SK-N-SH treated with all-trans-retinoic acid at 6 μM for 48 hours (cell line): ENCODE results near the gene DUSP5.

ENCODE experiments used
- ATAC-seq: fragments of 200-7000 bp; cut with Tn5 transposase; 3 replicates; pipeline ENCODE4 v1.9.1; 2020; ENCODE audit warnings: mild to moderate bottlenecking, moderate library complexity
- ARNTL ChIP-seq: fragments of 450-650 bp; formaldehyde crosslinking; IDR thresholded peaks from 2 replicates; pipeline ENCODE4 v1.5.0; 2020; ENCODE audit warnings: low read depth, mild to moderate bottlenecking, moderate library complexity, borderline replicate concordance
- BACH2 ChIP-seq: fragments of 250-450 bp; sonication (Bioruptor Pico); IDR thresholded peaks from 2 replicates; pipeline ENCODE4 v1.9.0; 2021; ENCODE audit warnings: mild to moderate bottlenecking, borderline replicate concordance
- CSDC2 ChIP-seq: fragments of 250-450 bp; sonication (Bioruptor Pico); IDR thresholded peaks from 2 replicates; pipeline ENCODE4 v1.5.0; 2020; ENCODE audit warnings: mild to moderate bottlenecking, moderate library complexity
- ESRRG ChIP-seq: fragments of 250-450 bp; sonication (Bioruptor Pico); IDR thresholded peaks from 2 replicates; pipeline ENCODE4 v1.6.1; 2021; ENCODE audit warnings: mild to moderate bottlenecking
- GLIS3 ChIP-seq: fragments of 250-450 bp; sonication (Bioruptor Pico); IDR thresholded peaks from 2 replicates; pipeline ENCODE4 v1.5.0; 2020; ENCODE audit warnings: mild to moderate bottlenecking, moderate library complexity
- ISL1 ChIP-seq: fragments of 250-450 bp; sonication (Bioruptor Pico); IDR thresholded peaks from 2 replicates; pipeline ENCODE4 v2.1.2; 2022; ENCODE audit warnings: mild to moderate bottlenecking, moderate library complexity
- PPARA ChIP-seq: fragments of 250-450 bp; sonication (Bioruptor Pico); IDR thresholded peaks from 2 replicates; pipeline ENCODE4 v1.5.0; 2020; ENCODE audit warnings: mild to moderate bottlenecking, borderline replicate concordance
- RARB ChIP-seq: fragments of 250-450 bp; sonication (Bioruptor Pico); IDR thresholded peaks from 2 replicates; pipeline ENCODE4 v1.8.0; 2021; ENCODE audit warnings: mild to moderate bottlenecking, moderate library complexity
- SNAI2 ChIP-seq: fragments of 250-450 bp; sonication (Bioruptor Pico); IDR thresholded peaks from 2 replicates; pipeline ENCODE4 v1.5.0; 2020; ENCODE audit warnings: mild to moderate bottlenecking, moderate library complexity
- TOX ChIP-seq: fragments of 250-450 bp; sonication (Bioruptor Pico); IDR thresholded peaks from 2 replicates; pipeline ENCODE4 v1.8.0; 2021; ENCODE audit warnings: mild to moderate bottlenecking, moderate library complexity, borderline replicate concordance
- ZC3H10 ChIP-seq: fragments of 250-450 bp; sonication (Bioruptor Pico); IDR thresholded peaks from 2 replicates; pipeline ENCODE4 v1.5.1; 2021; ENCODE audit warnings: mild to moderate bottlenecking, moderate library complexity
- ZFP3 ChIP-seq: fragments of 250-450 bp; sonication (Bioruptor Pico); IDR thresholded peaks from 2 replicates; pipeline ENCODE4 v1.5.0; 2020; ENCODE audit warnings: mild to moderate bottlenecking, moderate library complexity
- ZFP30 ChIP-seq: fragments of 450-650 bp; formaldehyde crosslinking; IDR thresholded peaks from 2 replicates; pipeline ENCODE4 v1.5.0; 2022; ENCODE audit warnings: mild to moderate bottlenecking, moderate library complexity
- ZNF565 ChIP-seq: fragments of 450-650 bp; formaldehyde crosslinking; conservative IDR thresholded peaks from 2 replicates; pipeline ENCODE4 v1.5.0; 2020; ENCODE audit warnings: low read depth, mild to moderate bottlenecking, moderate library complexity
- ZNF70 ChIP-seq: fragments of 450-650 bp; formaldehyde crosslinking; IDR thresholded peaks from 2 replicates; pipeline ENCODE4 v1.5.0; 2020; ENCODE audit warnings: mild to moderate bottlenecking, moderate library complexity
- ZNF8 ChIP-seq: fragments of 450-650 bp; formaldehyde crosslinking; IDR thresholded peaks from 2 replicates; pipeline ENCODE4 v1.5.0; 2020; ENCODE audit warnings: mild to moderate bottlenecking, moderate library complexity
- TF ChIP-seq, protein P1 (sequence below): fragments of 250-450 bp; sonication (Bioruptor Pico); IDR thresholded peaks from 2 replicates; pipeline ENCODE4 v1.5.0; 2020; ENCODE audit warnings: mild to moderate bottlenecking, moderate library complexity
- TF ChIP-seq, protein P2 (sequence below): fragments of 250-450 bp; sonication (Bioruptor Pico); IDR thresholded peaks from 2 replicates; pipeline ENCODE4 v1.5.1; 2020; ENCODE audit warnings: low read depth, mild to moderate bottlenecking, moderate library complexity
- TF ChIP-seq, protein P3 (sequence below): fragments of 250-450 bp; sonication (Bioruptor Pico); IDR thresholded peaks from 2 replicates; pipeline ENCODE4 v1.5.1; 2021; ENCODE audit warnings: mild to moderate bottlenecking, moderate library complexity
- TF ChIP-seq, protein P4 (sequence below): fragments of 250-450 bp; sonication (Bioruptor Pico); IDR thresholded peaks from 2 replicates; pipeline ENCODE4 v1.8.0; 2020; ENCODE audit warnings: mild to moderate bottlenecking, moderate library complexity, borderline replicate concordance

Gene DUSP5

DNA sequence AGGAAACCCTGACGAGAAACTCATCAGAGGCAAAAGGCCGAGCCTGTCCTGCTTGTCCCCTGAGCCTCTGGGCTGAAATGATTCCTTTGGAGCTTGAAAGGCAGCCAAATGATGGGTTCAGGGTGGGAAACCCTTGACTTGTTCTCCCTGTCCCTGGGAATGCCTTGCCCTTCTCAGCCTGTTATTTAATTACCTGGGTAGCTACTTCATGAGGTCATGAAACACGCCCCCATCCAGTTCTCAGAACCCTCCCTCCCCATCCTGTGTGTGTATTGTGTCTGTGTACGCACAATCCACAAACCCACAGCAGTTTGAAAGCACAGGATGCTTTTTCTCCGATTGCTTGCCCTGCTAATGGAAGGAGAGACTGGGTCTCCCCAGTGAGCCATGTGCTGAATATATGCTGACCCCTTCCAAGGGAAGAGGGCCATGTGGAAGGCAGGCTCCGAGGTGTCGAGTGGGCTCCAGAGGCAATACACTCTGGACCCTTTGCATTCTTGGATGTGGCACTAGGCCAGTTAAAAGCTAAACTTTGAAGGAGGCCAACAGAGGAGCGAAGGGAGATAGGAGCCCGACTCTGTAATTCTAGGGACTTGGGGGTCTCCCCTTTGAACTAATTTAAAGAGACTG, 10.6 kb downstream of the DUSP5 start:
- no peak for ATAC-seq
- TF ChIP-seq PPARA, result no peak
- TF ChIP-seq, protein P1, sequence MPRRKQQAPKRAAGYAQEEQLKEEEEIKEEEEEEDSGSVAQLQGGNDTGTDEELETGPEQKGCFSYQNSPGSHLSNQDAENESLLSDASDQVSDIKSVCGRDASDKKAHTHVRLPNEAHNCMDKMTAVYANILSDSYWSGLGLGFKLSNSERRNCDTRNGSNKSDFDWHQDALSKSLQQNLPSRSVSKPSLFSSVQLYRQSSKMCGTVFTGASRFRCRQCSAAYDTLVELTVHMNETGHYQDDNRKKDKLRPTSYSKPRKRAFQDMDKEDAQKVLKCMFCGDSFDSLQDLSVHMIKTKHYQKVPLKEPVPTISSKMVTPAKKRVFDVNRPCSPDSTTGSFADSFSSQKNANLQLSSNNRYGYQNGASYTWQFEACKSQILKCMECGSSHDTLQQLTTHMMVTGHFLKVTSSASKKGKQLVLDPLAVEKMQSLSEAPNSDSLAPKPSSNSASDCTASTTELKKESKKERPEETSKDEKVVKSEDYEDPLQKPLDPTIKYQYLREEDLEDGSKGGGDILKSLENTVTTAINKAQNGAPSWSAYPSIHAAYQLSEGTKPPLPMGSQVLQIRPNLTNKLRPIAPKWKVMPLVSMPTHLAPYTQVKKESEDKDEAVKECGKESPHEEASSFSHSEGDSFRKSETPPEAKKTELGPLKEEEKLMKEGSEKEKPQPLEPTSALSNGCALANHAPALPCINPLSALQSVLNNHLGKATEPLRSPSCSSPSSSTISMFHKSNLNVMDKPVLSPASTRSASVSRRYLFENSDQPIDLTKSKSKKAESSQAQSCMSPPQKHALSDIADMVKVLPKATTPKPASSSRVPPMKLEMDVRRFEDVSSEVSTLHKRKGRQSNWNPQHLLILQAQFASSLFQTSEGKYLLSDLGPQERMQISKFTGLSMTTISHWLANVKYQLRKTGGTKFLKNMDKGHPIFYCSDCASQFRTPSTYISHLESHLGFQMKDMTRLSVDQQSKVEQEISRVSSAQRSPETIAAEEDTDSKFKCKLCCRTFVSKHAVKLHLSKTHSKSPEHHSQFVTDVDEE (CRISPR knock-in tag), result no peak
- no peak for TF ChIP-seq ZFP3 (CRISPR knock-in tag)
- no peak for TF ChIP-seq ZNF8 (CRISPR knock-in tag)
- TF ChIP-seq TOX (CRISPR knock-in tag), result no peak
- TF ChIP-seq BACH2 (CRISPR knock-in tag), result no peak
- no peak for TF ChIP-seq ARNTL (CRISPR knock-in tag)
- no peak for TF ChIP-seq ZNF565
- TF ChIP-seq, protein P2, sequence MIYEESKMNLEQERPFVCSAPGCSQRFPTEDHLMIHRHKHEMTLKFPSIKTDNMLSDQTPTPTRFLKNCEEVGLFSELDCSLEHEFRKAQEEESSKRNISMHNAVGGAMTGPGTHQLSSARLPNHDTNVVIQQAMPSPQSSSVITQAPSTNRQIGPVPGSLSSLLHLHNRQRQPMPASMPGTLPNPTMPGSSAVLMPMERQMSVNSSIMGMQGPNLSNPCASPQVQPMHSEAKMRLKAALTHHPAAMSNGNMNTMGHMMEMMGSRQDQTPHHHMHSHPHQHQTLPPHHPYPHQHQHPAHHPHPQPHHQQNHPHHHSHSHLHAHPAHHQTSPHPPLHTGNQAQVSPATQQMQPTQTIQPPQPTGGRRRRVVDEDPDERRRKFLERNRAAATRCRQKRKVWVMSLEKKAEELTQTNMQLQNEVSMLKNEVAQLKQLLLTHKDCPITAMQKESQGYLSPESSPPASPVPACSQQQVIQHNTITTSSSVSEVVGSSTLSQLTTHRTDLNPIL (CRISPR knock-in tag), result no peak
- TF ChIP-seq, protein P3, sequence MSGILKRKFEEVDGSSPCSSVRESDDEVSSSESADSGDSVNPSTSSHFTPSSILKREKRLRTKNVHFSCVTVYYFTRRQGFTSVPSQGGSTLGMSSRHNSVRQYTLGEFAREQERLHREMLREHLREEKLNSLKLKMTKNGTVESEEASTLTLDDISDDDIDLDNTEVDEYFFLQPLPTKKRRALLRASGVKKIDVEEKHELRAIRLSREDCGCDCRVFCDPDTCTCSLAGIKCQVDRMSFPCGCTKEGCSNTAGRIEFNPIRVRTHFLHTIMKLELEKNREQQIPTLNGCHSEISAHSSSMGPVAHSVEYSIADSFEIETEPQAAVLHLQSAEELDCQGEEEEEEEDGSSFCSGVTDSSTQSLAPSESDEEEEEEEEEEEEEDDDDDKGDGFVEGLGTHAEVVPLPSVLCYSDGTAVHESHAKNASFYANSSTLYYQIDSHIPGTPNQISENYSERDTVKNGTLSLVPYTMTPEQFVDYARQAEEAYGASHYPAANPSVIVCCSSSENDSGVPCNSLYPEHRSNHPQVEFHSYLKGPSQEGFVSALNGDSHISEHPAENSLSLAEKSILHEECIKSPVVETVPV (CRISPR knock-in tag), result no peak
- no peak for TF ChIP-seq ESRRG
- no peak for TF ChIP-seq ZFP30
- TF ChIP-seq, protein P4, sequence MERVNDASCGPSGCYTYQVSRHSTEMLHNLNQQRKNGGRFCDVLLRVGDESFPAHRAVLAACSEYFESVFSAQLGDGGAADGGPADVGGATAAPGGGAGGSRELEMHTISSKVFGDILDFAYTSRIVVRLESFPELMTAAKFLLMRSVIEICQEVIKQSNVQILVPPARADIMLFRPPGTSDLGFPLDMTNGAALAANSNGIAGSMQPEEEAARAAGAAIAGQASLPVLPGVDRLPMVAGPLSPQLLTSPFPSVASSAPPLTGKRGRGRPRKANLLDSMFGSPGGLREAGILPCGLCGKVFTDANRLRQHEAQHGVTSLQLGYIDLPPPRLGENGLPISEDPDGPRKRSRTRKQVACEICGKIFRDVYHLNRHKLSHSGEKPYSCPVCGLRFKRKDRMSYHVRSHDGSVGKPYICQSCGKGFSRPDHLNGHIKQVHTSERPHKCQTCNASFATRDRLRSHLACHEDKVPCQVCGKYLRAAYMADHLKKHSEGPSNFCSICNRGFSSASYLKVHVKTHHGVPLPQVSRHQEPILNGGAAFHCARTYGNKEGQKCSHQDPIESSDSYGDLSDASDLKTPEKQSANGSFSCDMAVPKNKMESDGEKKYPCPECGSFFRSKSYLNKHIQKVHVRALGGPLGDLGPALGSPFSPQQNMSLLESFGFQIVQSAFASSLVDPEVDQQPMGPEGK (CRISPR knock-in tag), result no peak
- no peak for TF ChIP-seq SNAI2 (CRISPR knock-in tag)
- no peak for TF ChIP-seq GLIS3
- no peak for TF ChIP-seq ZNF70 (CRISPR knock-in tag)
- TF ChIP-seq ZC3H10 (CRISPR knock-in tag), result no peak
- no peak for TF ChIP-seq CSDC2 (CRISPR knock-in tag)

DNA sequence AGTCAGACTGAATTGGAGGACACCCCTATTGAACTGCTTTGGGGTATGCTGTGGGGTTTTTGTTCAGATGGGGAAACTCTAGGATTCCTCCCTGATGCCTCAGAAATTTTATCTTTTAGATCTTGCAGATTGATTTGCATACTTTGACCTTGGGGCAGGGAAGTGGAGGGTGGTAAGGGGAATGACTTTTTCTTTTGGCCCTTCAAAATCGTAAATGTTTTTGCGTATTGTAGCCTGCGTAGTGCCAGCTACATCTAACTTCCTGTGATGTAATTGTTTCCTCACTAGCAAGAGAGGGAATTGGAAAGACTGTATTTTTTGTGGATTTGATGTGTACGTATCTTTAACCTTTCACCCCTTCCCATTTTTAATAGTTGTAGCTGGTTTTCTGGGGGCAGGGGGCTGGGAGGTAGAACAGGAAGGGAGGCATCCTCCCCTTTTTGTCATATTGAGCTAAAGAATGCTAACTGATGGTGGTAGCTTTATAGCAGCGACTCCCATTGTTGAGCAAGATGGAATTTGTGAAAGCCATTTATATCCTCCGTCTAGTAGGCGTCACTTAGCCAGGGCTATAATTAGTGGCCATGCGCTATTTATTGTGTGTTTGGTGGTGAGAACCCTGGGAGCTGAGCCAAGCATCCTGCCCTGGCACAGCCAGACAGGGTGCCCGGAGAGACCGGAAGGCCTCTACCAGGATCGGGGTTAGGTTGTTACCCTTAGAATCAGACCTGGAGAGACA, 11.3 kb downstream of the DUSP5 start:
- TF ChIP-seq ESRRG, result no peak
- TF ChIP-seq CSDC2 (CRISPR knock-in tag), result no peak
- no peak for TF ChIP-seq BACH2 (CRISPR knock-in tag)
- TF ChIP-seq, all 23 proteins: peak for 0
- ATAC-seq, result no peak

DNA sequence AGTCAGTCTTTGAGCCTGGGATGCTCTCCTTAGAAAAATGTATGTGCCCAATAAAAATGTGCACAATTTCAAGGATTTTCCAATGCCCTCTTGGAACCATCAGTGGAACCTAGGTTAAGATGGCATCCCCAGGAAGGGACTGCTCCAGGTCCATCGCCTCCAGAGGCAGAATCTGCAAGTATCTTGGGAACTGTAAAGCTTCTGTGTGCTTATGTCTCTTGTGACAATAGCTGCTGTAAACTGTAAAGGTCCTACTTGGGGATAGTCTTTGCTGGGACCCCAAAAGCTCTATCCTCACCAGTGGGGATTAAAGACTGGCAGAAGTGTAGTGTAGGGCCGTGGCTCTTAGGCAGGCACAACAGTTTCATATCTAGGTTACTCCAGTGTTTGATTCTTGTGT, 11.9 kb downstream of the DUSP5 start:
- no peak for TF ChIP-seq RARB (CRISPR knock-in tag)
- TF ChIP-seq ISL1 (CRISPR knock-in tag), result no peak
- no peak for TF ChIP-seq GLIS3
- TF ChIP-seq, all 23 proteins: peak for 0
- no peak for ATAC-seq

DNA sequence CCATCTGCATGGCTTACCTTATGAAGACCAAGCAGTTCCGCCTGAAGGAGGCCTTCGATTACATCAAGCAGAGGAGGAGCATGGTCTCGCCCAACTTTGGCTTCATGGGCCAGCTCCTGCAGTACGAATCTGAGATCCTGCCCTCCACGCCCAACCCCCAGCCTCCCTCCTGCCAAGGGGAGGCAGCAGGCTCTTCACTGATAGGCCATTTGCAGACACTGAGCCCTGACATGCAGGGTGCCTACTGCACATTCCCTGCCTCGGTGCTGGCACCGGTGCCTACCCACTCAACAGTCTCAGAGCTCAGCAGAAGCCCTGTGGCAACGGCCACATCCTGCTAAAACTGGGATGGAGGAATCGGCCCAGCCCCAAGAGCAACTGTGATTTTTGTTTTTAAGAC, 12.4 kb downstream of the DUSP5 start:
- TF ChIP-seq CSDC2 (CRISPR knock-in tag), result no peak
- no peak for ATAC-seq

DNA sequence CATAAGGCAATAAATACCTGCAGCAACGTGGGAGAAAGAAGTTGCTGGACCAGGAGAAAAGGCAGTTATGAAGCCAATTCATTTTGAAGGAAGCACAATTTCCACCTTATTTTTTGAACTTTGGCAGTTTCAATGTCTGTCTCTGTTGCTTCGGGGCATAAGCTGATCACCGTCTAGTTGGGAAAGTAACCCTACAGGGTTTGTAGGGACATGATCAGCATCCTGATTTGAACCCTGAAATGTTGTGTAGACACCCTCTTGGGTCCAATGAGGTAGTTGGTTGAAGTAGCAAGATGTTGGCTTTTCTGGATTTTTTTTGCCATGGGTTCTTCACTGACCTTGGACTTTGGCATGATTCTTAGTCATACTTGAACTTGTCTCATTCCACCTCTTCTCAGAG, 13.0 kb downstream of the DUSP5 start:
- TF ChIP-seq TOX (CRISPR knock-in tag) (no peak), CSDC2 (CRISPR knock-in tag) (no peak), ZNF8 (CRISPR knock-in tag) (no peak), ZNF565 (no peak)
- TF ChIP-seq, protein P3 (CRISPR knock-in tag), result no peak
- ATAC-seq, result no peak
